Esophagus squamous epithelium (tissue), 5 donors: ENCODE results near the gene LIMS2. TPM values are rescaled to one million over a fixed set of nuclear protein-coding genes. Genes with fewer than 3 reads are reported as not detected.

ENCODE experiments used
- DNase-seq: peaks from one replicate; lab custom pipeline; 2025; lab: John Stamatoyannopoulos, UW
- H3K27ac ChIP-seq, 4 donors: fragments of 200-600 bp; sonication (generic); one replicate each; pipeline ENCODE4 v1.5.1; 2016 to 2019; ENCODE audit warnings: mild to moderate bottlenecking in 1 of 4
- H3K27me3 ChIP-seq, 4 donors: fragments of 200-600 bp; sonication (generic); 1 replicate in 3 of 4; 2 replicates in 1 of 4; pipeline versions ENCODE4 v1.5.1 to v1.6.0; 2017 to 2021; ENCODE audit warnings: antibody characterized with exemption in 1 of 4
- H3K36me3 ChIP-seq, 3 donors: fragments of 200-600 bp; sonication (generic); one replicate each; pipeline ENCODE4 v1.5.1; 2016 to 2019
- H3K4me1 ChIP-seq, 3 donors: fragments of 200-600 bp; sonication (generic); one replicate each; pipeline ENCODE4 v1.5.1; 2017 to 2019
- H3K4me3 ChIP-seq, 4 donors: fragments of 200-600 bp; sonication (generic); 1 replicate in 3 of 4; 2 replicates in 1 of 4; pipeline ENCODE4 v1.5.1; 2016 to 2019; ENCODE audit warnings: mild to moderate bottlenecking in 2 of 4, moderate library complexity in 1 of 4
- H3K9me3 ChIP-seq, 3 donors: fragments of 200-600 bp; sonication (generic); one replicate each; pipeline ENCODE4 v1.5.1; 2016 to 2019
- CTCF ChIP-seq, 6 experiments: fragments of 450-650 bp in 4 of 6; fragments of 200-600 bp in 2 of 6; sonication (generic) in 2 of 6; IDR thresholded peaks; one replicate each; pipeline ENCODE4 v1.5.1; 2016 to 2019; ENCODE audit warnings: antibody characterized with exemption in 6 of 6, mild to moderate bottlenecking in 4 of 6, moderate library complexity in 4 of 6
- POLR2A ChIP-seq, 4 donors: fragments of 450-650 bp; IDR thresholded peaks; one replicate each; pipeline ENCODE4 v1.6.1; 2017; ENCODE audit warnings: antibody characterized with exemption in 4 of 4, mild to moderate bottlenecking in 4 of 4, moderate library complexity in 3 of 4
- WGBS, 2 donors: methylation state at CpG; one replicate each; pipeline ENCODE4 v1.1.5; 2018; 5-methylcytosine and 5-hydroxymethylcytosine counted together
- intact Hi-C: fragments of 100-400 bp; cut with DNase I; formaldehyde crosslinking; loops from one replicate; pipeline ENCODE4 v1.15.0; 2022
- total RNA-seq, 4 donors: library from RNA; depleted of rRNA; stranded (reverse); fragments of >200 nt; gene quantifications; one replicate each; pipeline ENCODE4 v1.1.0, GENCODE V29; 2016
- donor health status: DM: yes; HTN: yes; CAD: no.

The LIMS2 gene
- total RNA-seq, 4 donors from 2014 or later: 2.4 to 29.6 (median 5.9) TPM

- Histone ChIP-seq H3K4me1 (peaks cover 11 to 84% (median 32%) of the 10 kb centered on the region in 3 donors), H3K9me3 (no peaks in the 10 kb centered on the region), H3K36me3 (no peaks in the 10 kb centered on the region), H3K27ac (peak overlapping the region; percentile 27 to 70 (median 60)), H3K4me3 (no peak overlapping the region), H3K27me3 (no peaks in the 10 kb centered on the region)
- intact Hi-C loops: no loop called here
- TF ChIP-seq CTCF (IDR thresholded peaks at IDR 0.05): no peak
- no peak for TF ChIP-seq POLR2A (IDR thresholded peaks at IDR 0.05)
- no peak for DNase-seq
- WGBS, 2 donors: 54 to 82% methylated on average over 9 to 13 of the region's 24 CpGs
Observed at GRCh38 chr2:127646487-127647241, 28.7 kb downstream of the LIMS2 start.

GRCh38 chr2:127645395-127646291, 29.7 kb downstream of the LIMS2 start, which contains the start of gene GPR17:
Gene GPR17, plus strand, starts transcription at chr2:127646153. Its CDS starts 4,583 bp downstream, at chr2:127650736.
- H3K27me3 ChIP-seq: no peaks in the 10 kb centered on the region
- 70 to 76% methylated on average over 4 of the region's 37 CpGs for WGBS, 2 donors
- H3K4me1 ChIP-seq: peaks cover 11 to 74% (median 26%) of the 10 kb centered on the region in 3 donors

GRCh38 chr2:127645026-127645394, 30.3 kb downstream of the LIMS2 start:
- Histone ChIP-seq H3K4me1 (peaks cover 11 to 69% (median 22%) of the 10 kb centered on the region in 3 donors), H3K36me3 (no peaks in the 10 kb centered on the region), H3K9me3 (no peaks in the 10 kb centered on the region), H3K27me3 (no peaks in the 10 kb centered on the region), H3K27ac (peak overlapping the region in 1 of 4 donors; percentile 70), H3K4me3 (no peak overlapping the region)
- intact Hi-C loops: no loop called here
- no peak for TF ChIP-seq POLR2A (IDR thresholded peaks at IDR 0.05)
- no peak for TF ChIP-seq CTCF (IDR thresholded peaks at IDR 0.05)
- no peak for DNase-seq
- 50 to 76% methylated on average over 1 of the region's 1 CpG for WGBS, 2 donors

More at GRCh38 chr2:127645395-127646291, 29.7 kb downstream of the LIMS2 start, which contains the start of gene GPR17:
- intact Hi-C loops: no loop called here
- H3K4me3 ChIP-seq: no peak within 1 kb of the TSS
- peak within 1 kb of the TSS; percentile 27 to 70 (median 60) for H3K27ac ChIP-seq
- no peaks in the 10 kb centered on the region for H3K36me3 ChIP-seq
- no peak for DNase-seq
- H3K9me3 ChIP-seq: no peaks in the 10 kb centered on the region
- TF ChIP-seq POLR2A (IDR thresholded peaks at IDR 0.05) (no peak), CTCF (IDR thresholded peaks at IDR 0.05) (no peak)

- intact Hi-C loops: no loop called here
- Histone ChIP-seq H3K9me3 (no peaks in the 10 kb centered on the region), H3K36me3 (no peaks in the 10 kb centered on the region), H3K27me3 (no peaks in the 10 kb centered on the region), H3K27ac (peak overlapping the region in 1 of 4 donors; percentile 9), H3K4me1 (peaks cover 9 to 63% (median 19%) of the 10 kb centered on the region in 3 donors), H3K4me3 (no peak overlapping the region)
- TF ChIP-seq POLR2A (IDR thresholded peaks at IDR 0.05) (no peak), CTCF (IDR thresholded peaks at IDR 0.05) (no peak)
- DNase-seq: no peak
- WGBS, 2 donors: 78 to 91% methylated on average over 4 to 6 of the region's 19 CpGs
Observed at GRCh38 chr2:127644066-127645025, 31.0 kb downstream of the LIMS2 start.
